GM12874 (cell line): ENCODE results near the gene KIAA0319L.

Experiments used
- TF ChIP-seq, protein P1 (sequence below): IDR thresholded peaks from 2 replicates; pipeline ENCODE4 v1.5.1; 2011; ENCODE audit warnings: low read depth, mild to moderate bottlenecking, control low read depth, low read length, moderate library complexity; ENCODE audit not compliant: insufficient read depth

Gene KIAA0319L

GRCh38 chr1:35554266-35555211 lies 2.7 kb downstream of the KIAA0319L start:
- TF ChIP-seq, protein P1, sequence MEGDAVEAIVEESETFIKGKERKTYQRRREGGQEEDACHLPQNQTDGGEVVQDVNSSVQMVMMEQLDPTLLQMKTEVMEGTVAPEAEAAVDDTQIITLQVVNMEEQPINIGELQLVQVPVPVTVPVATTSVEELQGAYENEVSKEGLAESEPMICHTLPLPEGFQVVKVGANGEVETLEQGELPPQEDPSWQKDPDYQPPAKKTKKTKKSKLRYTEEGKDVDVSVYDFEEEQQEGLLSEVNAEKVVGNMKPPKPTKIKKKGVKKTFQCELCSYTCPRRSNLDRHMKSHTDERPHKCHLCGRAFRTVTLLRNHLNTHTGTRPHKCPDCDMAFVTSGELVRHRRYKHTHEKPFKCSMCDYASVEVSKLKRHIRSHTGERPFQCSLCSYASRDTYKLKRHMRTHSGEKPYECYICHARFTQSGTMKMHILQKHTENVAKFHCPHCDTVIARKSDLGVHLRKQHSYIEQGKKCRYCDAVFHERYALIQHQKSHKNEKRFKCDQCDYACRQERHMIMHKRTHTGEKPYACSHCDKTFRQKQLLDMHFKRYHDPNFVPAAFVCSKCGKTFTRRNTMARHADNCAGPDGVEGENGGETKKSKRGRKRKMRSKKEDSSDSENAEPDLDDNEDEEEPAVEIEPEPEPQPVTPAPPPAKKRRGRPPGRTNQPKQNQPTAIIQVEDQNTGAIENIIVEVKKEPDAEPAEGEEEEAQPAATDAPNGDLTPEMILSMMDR: no peak

GRCh38 chr1:35553851-35554250 lies 3.4 kb downstream of the KIAA0319L start:
- TF ChIP-seq, protein P1: no peak

DNA sequence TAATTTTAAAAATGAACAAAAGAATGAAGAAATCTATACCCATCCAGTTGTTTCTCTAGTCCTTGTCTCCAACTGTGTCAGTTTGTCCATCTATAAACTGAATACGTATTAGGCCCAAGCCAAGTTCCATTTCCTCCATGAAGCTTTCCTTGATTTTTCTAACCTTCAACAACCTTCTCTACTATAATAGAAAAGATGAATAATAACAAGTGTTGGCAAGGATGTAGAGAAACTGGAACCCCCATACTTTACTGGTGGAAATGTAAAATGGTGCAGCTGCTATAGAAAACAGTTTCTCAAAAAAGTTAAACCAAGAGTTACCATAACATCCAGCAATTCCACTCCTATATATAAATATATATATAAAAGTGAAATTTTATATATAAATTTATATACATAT lies 10.6 kb downstream of the KIAA0319L start:
- TF ChIP-seq, protein P1: no peak

- TF ChIP-seq, protein P1: peak; percentile 55
Observed at GRCh38 chr1:35544976-35545375, 12.2 kb downstream of the KIAA0319L start.

DNA sequence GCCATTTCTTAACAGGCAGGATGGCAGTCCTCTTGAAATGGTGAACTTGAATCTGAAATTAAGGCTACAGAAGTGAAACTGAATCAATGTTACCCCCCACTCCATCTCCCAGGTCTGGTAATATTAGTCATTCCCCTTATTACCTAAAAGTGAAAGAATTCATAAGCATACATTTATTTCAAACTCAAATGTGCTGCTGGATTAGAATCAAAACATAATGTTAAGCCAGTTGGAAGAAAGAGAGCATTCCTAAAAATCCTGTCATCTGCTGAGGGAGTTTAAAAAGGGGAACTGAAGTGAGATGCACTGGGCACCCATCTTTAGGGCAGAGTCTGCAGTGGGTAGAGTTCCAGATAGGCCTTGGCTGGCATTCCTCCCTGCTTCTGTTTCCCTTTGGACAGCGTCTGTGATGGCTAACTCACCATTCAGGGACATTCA lies 17.4 kb downstream of the KIAA0319L start:
- TF ChIP-seq, protein P1: no peak

GRCh38 chr1:35539073-35539823 lies 18.0 kb downstream of the KIAA0319L start:
- TF ChIP-seq, protein P1: no peak

GRCh38 chr1:35537806-35538205 lies 19.4 kb downstream of the KIAA0319L start:
- TF ChIP-seq, protein P1: no peak
